Stimulated activated CD4-positive, alpha-beta T cell treated with anti-CD3 and anti-CD28 coated beads, Interleukin-15, amount 100 ng/mL, for 24 hours (primary cell): ENCODE measurements around the gene ATG2A.

Experiments
- DNase-seq: peaks from one replicate; pipeline ENCODE4 v3.0.0-alpha.2; 2020

ATG2A gene

GRCh38 chr11:64923944-64924909, 7.2 kb upstream of the ATG2A start, which contains the start of gene PPP2R5B:
PPP2R5B (plus strand) TSS chr11:64924689; CDS start chr11:64925735, 1,046 bp downstream.
- DNase-seq, result peak; percentile 92

- DNase-seq, result no peak
Measured at GRCh38 chr11:64923151-64923661, 6.2 kb upstream of the ATG2A start.

- DNase-seq, result no peak
Measured at GRCh38 chr11:64921384-64921783, 4.4 kb upstream of the ATG2A start.

GRCh38 chr11:64920124-64920523, 3.1 kb upstream of the ATG2A start:
- no peak for DNase-seq

- DNase-seq, result no peak
Measured at GRCh38 chr11:64919627-64920026, 2.6 kb upstream of the ATG2A start.

- no peak for DNase-seq
Measured at GRCh38 chr11:64918017-64918416, 1.0 kb upstream of the ATG2A start.

GRCh38 chr11:64917663-64917995, 620 bp upstream of the ATG2A start:
- no peak for DNase-seq

GRCh38 chr11:64916040-64916774, 802 bp downstream of the ATG2A start:
- DNase-seq, result peak; percentile 27

GRCh38 chr11:64915376-64915887, 1.6 kb downstream of the ATG2A start:
- DNase-seq, result no peak

- DNase-seq, result no peak
Measured at GRCh38 chr11:64914123-64914522, 2.9 kb downstream of the ATG2A start.

- DNase-seq, result no peak
Measured at GRCh38 chr11:64913171-64913727, 3.8 kb downstream of the ATG2A start.

- no peak for DNase-seq
Measured at GRCh38 chr11:64911689-64912088, 5.3 kb downstream of the ATG2A start.

GRCh38 chr11:64911142-64911541, 5.9 kb downstream of the ATG2A start:
- DNase-seq, result no peak

- DNase-seq, result no peak
Measured at GRCh38 chr11:64910451-64911093, 6.4 kb downstream of the ATG2A start.

GRCh38 chr11:64909653-64910343, 7.2 kb downstream of the ATG2A start:
- no peak for DNase-seq

- DNase-seq, result no peak
Measured at GRCh38 chr11:64908766-64909165, 8.2 kb downstream of the ATG2A start.

- no peak for DNase-seq
Measured at GRCh38 chr11:64906314-64906635, 10.7 kb downstream of the ATG2A start.

GRCh38 chr11:64905516-64906313, 11.3 kb downstream of the ATG2A start:
- no peak for DNase-seq

GRCh38 chr11:64903291-64903833, 13.6 kb downstream of the ATG2A start:
- no peak for DNase-seq

GRCh38 chr11:64902102-64902900, 14.7 kb downstream of the ATG2A start:
- DNase-seq, result no peak
